Breast epithelium (tissue), 3 donors: Measurements from ENCODE around the gene GLIPR1L1.

ENCODE experiments used
- POLR2AphosphoS5 ChIP-seq, 3 donors: sonication (generic); formaldehyde crosslinking; IDR thresholded peaks; one replicate each; pipeline ENCODE4 v1.6.1; 2017; ENCODE audit warnings: antibody characterized with exemption in 3 of 3
- TF ChIP-seq, protein P1 (sequence below), 3 donors: fragments of 450-650 bp; IDR thresholded peaks; one replicate each; pipeline ENCODE4 v1.5.1; 2016 to 2017; ENCODE audit warnings: antibody characterized with exemption in 3 of 3, mild to moderate bottlenecking in 3 of 3, moderate library complexity in 3 of 3

DNA sequence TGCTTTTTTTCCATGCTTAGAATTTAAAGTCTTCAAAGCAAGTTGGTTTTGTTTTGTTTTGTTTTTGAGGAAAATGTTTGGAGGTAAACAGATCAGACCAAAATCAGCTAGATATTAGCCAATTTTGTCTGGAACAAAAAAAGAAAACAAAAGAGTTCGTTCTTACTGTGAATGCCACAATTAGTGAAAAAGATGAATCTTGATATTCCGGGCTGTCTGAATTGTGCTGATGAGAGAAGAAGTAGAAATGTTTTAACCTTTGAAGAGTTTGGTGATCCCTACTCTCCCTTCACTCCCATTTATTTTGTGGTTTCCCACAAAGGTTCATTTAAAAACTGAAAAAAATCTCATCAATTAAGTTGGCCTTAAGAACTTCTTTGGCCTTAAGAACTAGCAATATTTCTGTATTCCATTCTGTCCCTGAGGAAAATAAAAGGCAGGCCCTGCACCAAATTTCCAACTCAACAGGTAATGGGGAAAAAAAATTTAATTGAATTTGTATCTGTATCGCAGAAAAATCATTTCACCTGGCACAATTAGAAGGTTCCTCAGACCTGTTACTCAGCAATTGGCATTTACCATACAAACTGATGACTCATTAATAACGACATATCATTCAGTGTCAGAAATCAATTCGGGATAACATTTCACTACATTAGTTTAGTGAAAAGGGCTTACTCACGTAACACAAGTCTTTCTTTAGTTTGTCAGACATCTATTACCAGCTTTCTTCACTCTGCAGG, 55.9 kb downstream of the GLIPR1L1 start:
- TF ChIP-seq, protein P1, sequence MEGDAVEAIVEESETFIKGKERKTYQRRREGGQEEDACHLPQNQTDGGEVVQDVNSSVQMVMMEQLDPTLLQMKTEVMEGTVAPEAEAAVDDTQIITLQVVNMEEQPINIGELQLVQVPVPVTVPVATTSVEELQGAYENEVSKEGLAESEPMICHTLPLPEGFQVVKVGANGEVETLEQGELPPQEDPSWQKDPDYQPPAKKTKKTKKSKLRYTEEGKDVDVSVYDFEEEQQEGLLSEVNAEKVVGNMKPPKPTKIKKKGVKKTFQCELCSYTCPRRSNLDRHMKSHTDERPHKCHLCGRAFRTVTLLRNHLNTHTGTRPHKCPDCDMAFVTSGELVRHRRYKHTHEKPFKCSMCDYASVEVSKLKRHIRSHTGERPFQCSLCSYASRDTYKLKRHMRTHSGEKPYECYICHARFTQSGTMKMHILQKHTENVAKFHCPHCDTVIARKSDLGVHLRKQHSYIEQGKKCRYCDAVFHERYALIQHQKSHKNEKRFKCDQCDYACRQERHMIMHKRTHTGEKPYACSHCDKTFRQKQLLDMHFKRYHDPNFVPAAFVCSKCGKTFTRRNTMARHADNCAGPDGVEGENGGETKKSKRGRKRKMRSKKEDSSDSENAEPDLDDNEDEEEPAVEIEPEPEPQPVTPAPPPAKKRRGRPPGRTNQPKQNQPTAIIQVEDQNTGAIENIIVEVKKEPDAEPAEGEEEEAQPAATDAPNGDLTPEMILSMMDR (IDR thresholded peaks at IDR 0.05), result no peak
- TF ChIP-seq POLR2AphosphoS5 (IDR thresholded peaks at IDR 0.05), result no peak
